VCaP (cell line): Measurements from ENCODE around the gene HAVCR2.

Experiments
- H3K27ac ChIP-seq: fragments of 450-650 bp; 2 replicates; pipeline ENCODE4 v1.5.1; 2017
- TF ChIP-seq, protein P1 (sequence below): fragments of 450-650 bp; conservative IDR thresholded peaks from 2 replicates; pipeline ENCODE4 v1.5.1; 2017; ENCODE audit warnings: mild to moderate bottlenecking, moderate library complexity

HAVCR2 gene

DNA sequence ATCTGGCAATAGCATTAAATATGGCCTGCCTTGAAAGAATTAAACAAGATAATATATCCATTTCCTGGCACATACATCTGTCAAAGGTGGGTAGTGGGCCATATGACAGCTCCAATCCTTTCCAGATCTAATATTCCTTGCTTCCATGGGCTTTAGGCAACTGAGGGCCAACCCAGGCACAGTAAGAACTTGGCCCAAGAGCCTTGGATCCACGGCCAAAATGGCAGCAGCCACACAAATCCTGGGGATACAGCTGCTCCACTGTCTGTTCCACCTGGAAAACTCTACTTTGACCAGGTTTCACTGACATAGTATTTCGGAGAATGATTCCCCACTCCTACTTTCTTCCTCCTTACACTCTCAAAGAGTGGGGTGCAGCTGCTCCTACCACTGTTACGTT, 63.2 kb downstream of the HAVCR2 start:
- H3K27ac ChIP-seq, result no peak overlapping the region
- TF ChIP-seq, protein P1, sequence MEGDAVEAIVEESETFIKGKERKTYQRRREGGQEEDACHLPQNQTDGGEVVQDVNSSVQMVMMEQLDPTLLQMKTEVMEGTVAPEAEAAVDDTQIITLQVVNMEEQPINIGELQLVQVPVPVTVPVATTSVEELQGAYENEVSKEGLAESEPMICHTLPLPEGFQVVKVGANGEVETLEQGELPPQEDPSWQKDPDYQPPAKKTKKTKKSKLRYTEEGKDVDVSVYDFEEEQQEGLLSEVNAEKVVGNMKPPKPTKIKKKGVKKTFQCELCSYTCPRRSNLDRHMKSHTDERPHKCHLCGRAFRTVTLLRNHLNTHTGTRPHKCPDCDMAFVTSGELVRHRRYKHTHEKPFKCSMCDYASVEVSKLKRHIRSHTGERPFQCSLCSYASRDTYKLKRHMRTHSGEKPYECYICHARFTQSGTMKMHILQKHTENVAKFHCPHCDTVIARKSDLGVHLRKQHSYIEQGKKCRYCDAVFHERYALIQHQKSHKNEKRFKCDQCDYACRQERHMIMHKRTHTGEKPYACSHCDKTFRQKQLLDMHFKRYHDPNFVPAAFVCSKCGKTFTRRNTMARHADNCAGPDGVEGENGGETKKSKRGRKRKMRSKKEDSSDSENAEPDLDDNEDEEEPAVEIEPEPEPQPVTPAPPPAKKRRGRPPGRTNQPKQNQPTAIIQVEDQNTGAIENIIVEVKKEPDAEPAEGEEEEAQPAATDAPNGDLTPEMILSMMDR, result no peak

DNA sequence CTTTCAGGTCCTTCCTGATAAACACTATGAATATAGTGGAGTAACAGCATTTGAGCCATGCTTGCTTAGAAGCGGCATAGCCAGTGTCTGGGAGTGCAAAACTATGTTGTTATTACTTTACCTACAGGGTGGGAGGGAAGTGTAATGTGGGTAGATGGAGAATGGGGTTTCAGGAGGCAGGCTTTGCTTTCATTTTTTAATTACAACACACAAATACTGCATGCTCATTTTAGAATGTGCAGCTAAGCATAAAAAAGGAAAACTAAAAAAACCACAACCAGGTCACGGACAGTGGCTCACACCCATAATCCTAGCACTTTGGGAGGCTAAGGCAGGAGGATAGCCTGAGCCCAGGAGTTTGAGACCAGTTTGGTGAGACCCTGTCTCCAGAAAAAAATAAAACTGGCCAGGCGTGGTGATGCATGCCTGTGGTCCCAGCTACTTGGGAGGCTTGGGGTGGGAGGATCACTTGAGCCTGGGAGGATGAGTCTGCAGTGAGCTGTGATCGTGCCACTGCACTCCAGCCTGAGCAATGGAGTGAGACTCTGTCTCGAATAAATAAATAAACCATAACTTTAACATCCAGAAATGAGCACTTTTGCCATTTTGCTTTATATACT, 70.2 kb downstream of the HAVCR2 start:
- TF ChIP-seq, protein P1, result no peak
- H3K27ac ChIP-seq, result no peak overlapping the region
